Neural cell (in vitro differentiated cells): ENCODE measurements around the gene SUSD3. TPM values are rescaled to one million over a fixed set of nuclear protein-coding genes. Genes with fewer than 3 reads are reported as not detected.

Experiments
- H2AFZ ChIP-seq: fragments of 200-600, 300-800 bp; sonication (generic), shearing (Covaris generic); 2 replicates; pipeline ENCODE4 v1.6.0; 2014; ENCODE audit warnings: low read depth, mild to moderate bottlenecking, antibody characterized with exemption, low read length, moderate library complexity
- H3F3A ChIP-seq: fragments of 200-600 bp; shearing (Covaris generic); 2 replicates; pipeline ENCODE4 v1.6.1; 2016; ENCODE audit warnings: mild to moderate bottlenecking, moderate library complexity, mixed read lengths, antibody characterized with exemption, low read length; ENCODE audit not compliant: insufficient read depth, poor library complexity, severe bottlenecking
- H3K27ac ChIP-seq: fragments of 200-600, 300-800 bp; sonication (generic), shearing (Covaris generic); 2 replicates; pipeline ENCODE4 v1.5.1; 2014; ENCODE audit warnings: mild to moderate bottlenecking, low read length, moderate library complexity
- H3K27me3 ChIP-seq: fragments of 300-800, 200-600 bp; sonication (generic), shearing (Covaris generic); 2 replicates; pipeline ENCODE4 v1.6.0; 2014; ENCODE audit warnings: mild to moderate bottlenecking, low read depth, low read length, moderate library complexity; ENCODE audit not compliant: insufficient read depth
- H3K36me3 ChIP-seq: fragments of 300-800, 200-600 bp; sonication (generic), shearing (Covaris generic); 2 replicates; pipeline ENCODE4 v1.5.1; 2014; ENCODE audit warnings: mild to moderate bottlenecking, antibody characterized with exemption, low read length, moderate library complexity; ENCODE audit not compliant: insufficient read depth
- H3K4me2 ChIP-seq: fragments of 300-800, 200-600 bp; sonication (generic), shearing (Covaris generic); 2 replicates; pipeline ENCODE4 v1.6.0; 2014; ENCODE audit warnings: mild to moderate bottlenecking, low read length
- H3K4me3 ChIP-seq: fragments of 300-800, 200-600 bp; sonication (generic), shearing (Covaris generic); 2 replicates; pipeline ENCODE4 v1.5.1; 2014; ENCODE audit warnings: mild to moderate bottlenecking, low read length, moderate library complexity
- H3K79me2 ChIP-seq: fragments of 200-600 bp; shearing (Covaris generic); replicated peaks from 2 replicates; pipeline ENCODE4 v1.6.0; 2014; ENCODE audit warnings: mild to moderate bottlenecking, low read length, moderate library complexity; ENCODE audit not compliant: insufficient read depth
- H3K9ac ChIP-seq: fragments of 300-800, 200-600 bp; sonication (generic), shearing (Covaris generic); 2 replicates; pipeline ENCODE4 v1.6.1; 2016; ENCODE audit warnings: mild to moderate bottlenecking, low read length, mixed read lengths
- H3K9me2 ChIP-seq: fragments of 200-600 bp; shearing (Covaris generic); 2 replicates; pipeline ENCODE4 v1.6.1; 2016; ENCODE audit warnings: mild to moderate bottlenecking, low read length, mixed read lengths; ENCODE audit not compliant: insufficient read depth
- H3K9me3 ChIP-seq: fragments of 200-600, 300-800 bp; sonication (generic), shearing (Covaris generic); 2 replicates; pipeline ENCODE4 v1.6.1; 2016; ENCODE audit warnings: mild to moderate bottlenecking, mixed run types, low read length, moderate library complexity, mixed read lengths
- H4K20me1 ChIP-seq: fragments of 200-600 bp; shearing (Covaris generic); 2 replicates; pipeline ENCODE4 v1.6.1; 2016; ENCODE audit warnings: mild to moderate bottlenecking, mixed run types; ENCODE audit not compliant: insufficient read depth
- CTCF ChIP-seq: fragments of 450-650 bp; IDR thresholded peaks from 2 replicates; pipeline ENCODE4 v1.5.1; 2014; ENCODE audit warnings: antibody characterized with exemption, mild to moderate bottlenecking, moderate library complexity; ENCODE audit not compliant: poor library complexity, severe bottlenecking
- EP300 ChIP-seq: fragments of 450-650 bp; conservative IDR thresholded peaks from 2 replicates; pipeline ENCODE4 v1.6.1; 2014; ENCODE audit warnings: antibody characterized with exemption, mild to moderate bottlenecking, moderate library complexity; ENCODE audit not compliant: poor library complexity, severe bottlenecking
- EZH2 ChIP-seq: fragments of 200-600, 300-800 bp; shearing (Covaris generic), sonication (generic); IDR thresholded peaks from 2 replicates; pipeline ENCODE4 v1.6.1; 2014; ENCODE audit warnings: antibody characterized with exemption, low read length, borderline replicate concordance, mild to moderate bottlenecking; ENCODE audit not compliant: insufficient read depth, poor library complexity, severe bottlenecking
- MXI1 ChIP-seq: fragments of 450-650 bp; conservative IDR thresholded peaks from 2 replicates; pipeline ENCODE4 v1.6.1; 2014; ENCODE audit warnings: antibody characterized with exemption, mild to moderate bottlenecking; ENCODE audit not compliant: poor library complexity, severe bottlenecking
- POLR2AphosphoS5 ChIP-seq: IDR thresholded peaks from 2 replicates; pipeline ENCODE4 v1.6.1; 2012
- RAD21 ChIP-seq: fragments of 450-650 bp; conservative IDR thresholded peaks from 2 replicates; pipeline ENCODE4 v1.6.1; 2014; ENCODE audit warnings: antibody characterized with exemption, mild to moderate bottlenecking, moderate library complexity
- REST ChIP-seq: IDR thresholded peaks from 2 replicates; pipeline ENCODE4 v1.6.1; 2012; ENCODE audit warnings: borderline replicate concordance
- SMC3 ChIP-seq: fragments of 450-650 bp; conservative IDR thresholded peaks from 2 replicates; pipeline ENCODE4 v1.6.1; 2014; ENCODE audit warnings: antibody characterized with exemption, mild to moderate bottlenecking, moderate library complexity; ENCODE audit not compliant: poor library complexity
- TAF1 ChIP-seq: IDR thresholded peaks from 2 replicates; pipeline ENCODE4 v1.6.1; 2012; ENCODE audit warnings: low read depth
- polyA plus RNA-seq: library from polyadenylated mRNA; depleted of rRNA; stranded (reverse); fragments of >200 nt; gene quantifications from 2 replicates; pipeline ENCODE4 v1.2.3, GENCODE V29; 2014

Gene SUSD3
- polyA plus RNA-seq, 1 donor from 2014 or later = not detected

GRCh38 chr9:93035106-93035660 is 23.3 kb upstream of the SUSD3 start:
- no peak overlapping the region for H3K4me2 ChIP-seq
- TF ChIP-seq CTCF (no peak), SMC3 (no peak), EP300 (no peak), REST (no peak), POLR2AphosphoS5 (no peak), MXI1 (no peak), RAD21 (no peak), EZH2 (no peak), TAF1 (no peak)
- H3K4me3 ChIP-seq = no peak overlapping the region
- no peak overlapping the region for H3K27ac ChIP-seq
- H4K20me1 ChIP-seq = no peaks in the 10 kb centered on the region
- no peaks in the 10 kb centered on the region for H3K79me2 ChIP-seq
- no peak overlapping the region for H3K9ac ChIP-seq
- H3K27me3 ChIP-seq = no peaks in the 10 kb centered on the region
- no peaks in the 10 kb centered on the region for H3K9me2 ChIP-seq
- no peak overlapping the region for H2AFZ ChIP-seq
- H3F3A ChIP-seq = no peaks in the 10 kb centered on the region
- H3K9me3 ChIP-seq = no peaks in the 10 kb centered on the region
- H3K36me3 ChIP-seq = no peaks in the 10 kb centered on the region

- Histone ChIP-seq H3K79me2 (no peaks in the 10 kb centered on the region), H2AFZ (no peak overlapping the region), H3K9ac (no peak overlapping the region), H3K9me3 (no peaks in the 10 kb centered on the region), H3K9me2 (no peaks in the 10 kb centered on the region), H4K20me1 (no peaks in the 10 kb centered on the region), H3K27me3 (no peaks in the 10 kb centered on the region), H3K4me3 (no peak overlapping the region), H3K4me2 (no peak overlapping the region), H3K36me3 (no peaks in the 10 kb centered on the region), H3K27ac (no peak overlapping the region), H3F3A (no peaks in the 10 kb centered on the region)
- TF ChIP-seq REST (no peak), TAF1 (no peak), MXI1 (no peak), EZH2 (no peak), RAD21 (no peak), CTCF (no peak), SMC3 (no peak), EP300 (no peak)
Measured at GRCh38 chr9:93035821-93036351, 22.6 kb upstream of the SUSD3 start.
